ENCODE data around the gene STK38. TPM values are rescaled to one million over a fixed set of nuclear protein-coding genes. Genes with fewer than 3 reads are reported as not detected.

Gene STK38
- total RNA-seq, 1 donor from 2014 or later, result 55.1 TPM

DNA sequence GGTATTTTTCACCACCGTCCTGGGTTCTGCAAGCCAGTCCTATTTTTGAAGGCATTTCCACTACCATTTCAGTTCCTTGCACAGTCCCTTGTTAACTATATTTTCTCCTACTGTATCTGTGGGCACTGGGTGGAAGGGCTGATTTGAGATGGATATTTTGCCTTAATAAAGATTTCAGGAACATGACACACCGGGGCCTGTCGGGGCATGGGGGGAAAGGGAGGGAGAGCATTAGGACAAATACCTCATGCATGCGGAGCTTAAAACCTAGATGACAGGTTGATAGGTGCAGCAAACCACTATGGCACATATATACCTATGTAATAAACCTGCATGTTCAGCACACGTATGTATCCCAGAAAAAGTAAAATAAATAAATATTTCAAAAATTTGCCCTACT, 22.4 kb downstream of the STK38 start:
- Mint-ChIP-seq H3K9me3 (ENCODE audit: unreplicated experiment) (peaks cover 2% of the 10 kb centered on the region), H3K27me3 (ENCODE audit: unreplicated experiment) (peaks cover 2% of the 10 kb centered on the region), H3K27ac (ENCODE audit: unreplicated experiment) (no peak overlapping the region), H3K36me3 (ENCODE audit: unreplicated experiment) (no peaks in the 10 kb centered on the region), H3K4me3 (ENCODE audit: unreplicated experiment) (no peak overlapping the region), H3K4me1 (ENCODE audit: low read depth, unreplicated experiment) (peaks cover 12% of the 10 kb centered on the region)
- DNase-seq, result no peak
- TF ChIP-seq, protein P1, sequence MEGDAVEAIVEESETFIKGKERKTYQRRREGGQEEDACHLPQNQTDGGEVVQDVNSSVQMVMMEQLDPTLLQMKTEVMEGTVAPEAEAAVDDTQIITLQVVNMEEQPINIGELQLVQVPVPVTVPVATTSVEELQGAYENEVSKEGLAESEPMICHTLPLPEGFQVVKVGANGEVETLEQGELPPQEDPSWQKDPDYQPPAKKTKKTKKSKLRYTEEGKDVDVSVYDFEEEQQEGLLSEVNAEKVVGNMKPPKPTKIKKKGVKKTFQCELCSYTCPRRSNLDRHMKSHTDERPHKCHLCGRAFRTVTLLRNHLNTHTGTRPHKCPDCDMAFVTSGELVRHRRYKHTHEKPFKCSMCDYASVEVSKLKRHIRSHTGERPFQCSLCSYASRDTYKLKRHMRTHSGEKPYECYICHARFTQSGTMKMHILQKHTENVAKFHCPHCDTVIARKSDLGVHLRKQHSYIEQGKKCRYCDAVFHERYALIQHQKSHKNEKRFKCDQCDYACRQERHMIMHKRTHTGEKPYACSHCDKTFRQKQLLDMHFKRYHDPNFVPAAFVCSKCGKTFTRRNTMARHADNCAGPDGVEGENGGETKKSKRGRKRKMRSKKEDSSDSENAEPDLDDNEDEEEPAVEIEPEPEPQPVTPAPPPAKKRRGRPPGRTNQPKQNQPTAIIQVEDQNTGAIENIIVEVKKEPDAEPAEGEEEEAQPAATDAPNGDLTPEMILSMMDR (IDR thresholded peaks at IDR 0.05; ENCODE audit: partially characterized antibody, unreplicated experiment), result no peak

DNA sequence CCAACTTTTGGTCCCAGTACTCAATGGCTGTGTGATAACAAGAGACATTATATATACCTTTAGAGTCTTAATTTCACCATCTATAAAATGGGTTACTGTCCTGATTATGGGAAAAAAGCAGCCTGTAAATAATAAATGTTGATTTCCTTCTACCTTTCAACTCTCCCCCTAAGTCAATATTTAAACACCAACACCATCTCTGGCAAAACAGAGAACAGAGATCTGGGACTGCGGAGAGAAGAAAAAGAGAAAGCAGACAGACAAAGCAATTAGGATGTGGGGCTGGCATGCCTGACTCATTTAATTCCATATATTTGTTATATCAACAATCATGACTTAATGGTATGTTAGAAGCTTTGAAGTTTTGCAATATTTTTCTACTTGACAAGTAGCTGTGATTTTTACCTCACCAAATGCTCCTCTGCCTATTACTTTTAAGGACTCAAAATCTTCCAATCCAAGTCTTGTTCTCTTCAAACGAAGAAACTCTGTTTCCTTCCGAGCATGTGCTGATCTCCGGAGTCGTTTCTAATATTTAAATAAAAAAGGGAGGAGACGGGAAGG, 23.3 kb downstream of the STK38 start:
- DNase-seq, result no peak
- Mint-ChIP-seq H3K36me3 (ENCODE audit: unreplicated experiment) (no peaks in the 10 kb centered on the region), H3K9me3 (ENCODE audit: unreplicated experiment) (no peaks in the 10 kb centered on the region), H3K27me3 (ENCODE audit: unreplicated experiment) (peaks cover 2% of the 10 kb centered on the region), H3K27ac (ENCODE audit: unreplicated experiment) (no peak overlapping the region), H3K4me3 (ENCODE audit: unreplicated experiment) (no peak overlapping the region), H3K4me1 (ENCODE audit: low read depth, unreplicated experiment) (peaks cover 12% of the 10 kb centered on the region)
- TF ChIP-seq, protein P1 (IDR thresholded peaks at IDR 0.05; ENCODE audit: partially characterized antibody, unreplicated experiment), result no peak

DNA sequence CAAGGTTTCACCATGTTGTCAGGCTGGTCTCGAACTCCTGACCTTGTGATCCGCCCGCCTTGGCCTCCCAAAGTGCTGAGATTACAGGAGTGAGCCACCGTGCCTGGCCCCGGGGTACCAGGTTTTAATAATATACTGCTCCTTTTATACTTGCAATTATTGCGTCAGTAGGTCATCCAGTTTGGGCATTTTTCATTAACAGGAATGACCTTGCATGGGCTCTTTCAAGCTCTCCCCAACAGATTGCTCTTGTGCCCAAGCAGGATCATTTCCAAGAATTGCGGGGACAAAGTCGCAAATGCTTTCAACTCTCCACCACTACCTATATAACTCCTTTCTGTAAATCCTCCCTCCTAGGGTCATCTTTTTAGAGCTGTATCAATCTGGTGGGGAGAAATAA, 23.8 kb downstream of the STK38 start:
- Mint-ChIP-seq H3K36me3 (ENCODE audit: unreplicated experiment) (no peaks in the 10 kb centered on the region), H3K4me1 (ENCODE audit: low read depth, unreplicated experiment) (peaks cover 13% of the 10 kb centered on the region), H3K27me3 (ENCODE audit: unreplicated experiment) (peaks cover 2% of the 10 kb centered on the region), H3K9me3 (ENCODE audit: unreplicated experiment) (peaks cover 1% of the 10 kb centered on the region), H3K27ac (ENCODE audit: unreplicated experiment) (no peak overlapping the region), H3K4me3 (ENCODE audit: unreplicated experiment) (no peak overlapping the region)
- TF ChIP-seq, protein P1 (IDR thresholded peaks at IDR 0.05; ENCODE audit: partially characterized antibody, unreplicated experiment), result no peak
- DNase-seq, result no peak

DNA sequence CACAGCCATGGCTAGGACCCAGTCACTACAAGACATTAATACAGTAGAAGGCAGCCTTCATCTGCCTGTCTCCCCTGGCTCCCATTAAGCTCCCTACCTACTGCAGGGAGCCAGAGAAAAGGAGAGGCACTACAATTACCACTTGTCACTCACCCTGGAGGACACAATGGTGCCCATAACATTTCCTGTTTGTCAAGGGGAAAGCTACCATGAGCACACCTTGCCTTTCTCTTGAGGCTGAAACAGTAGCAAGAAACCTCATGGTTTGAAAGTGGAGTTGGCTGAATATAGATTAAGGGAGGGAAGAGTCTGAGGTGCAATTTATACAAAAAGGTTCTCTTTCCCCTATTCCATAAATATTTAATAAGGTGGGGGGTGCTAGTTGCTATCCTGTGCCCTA, 27.9 kb downstream of the STK38 start:
- Mint-ChIP-seq H3K27ac (ENCODE audit: unreplicated experiment) (no peak overlapping the region), H3K27me3 (ENCODE audit: unreplicated experiment) (no peaks in the 10 kb centered on the region), H3K4me1 (ENCODE audit: low read depth, unreplicated experiment) (peaks cover 14% of the 10 kb centered on the region), H3K36me3 (ENCODE audit: unreplicated experiment) (no peaks in the 10 kb centered on the region), H3K9me3 (ENCODE audit: unreplicated experiment) (peaks cover 4% of the 10 kb centered on the region), H3K4me3 (ENCODE audit: unreplicated experiment) (no peak overlapping the region)
- TF ChIP-seq, protein P1 (IDR thresholded peaks at IDR 0.05; ENCODE audit: partially characterized antibody, unreplicated experiment), result no peak
- no peak for DNase-seq

DNA sequence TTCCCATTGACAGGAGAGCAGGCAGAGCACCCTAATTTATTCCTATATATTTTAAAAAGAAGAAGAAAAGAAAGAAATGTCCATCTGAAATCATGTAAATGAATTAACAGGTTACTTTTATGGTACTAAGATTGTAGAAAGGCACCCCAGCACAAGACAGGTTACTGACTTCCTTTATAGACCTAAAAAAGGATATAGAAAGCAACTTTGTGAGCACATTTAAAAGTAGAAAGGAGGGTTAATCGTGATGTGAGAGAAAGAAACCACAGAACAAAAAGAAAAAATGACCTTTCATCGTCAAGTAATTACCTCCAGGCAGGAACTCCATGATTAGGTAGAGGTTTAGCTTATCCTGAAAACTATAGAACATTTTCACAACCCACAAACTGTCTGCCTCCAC, 29.9 kb downstream of the STK38 start:
- Mint-ChIP-seq H3K9me3 (ENCODE audit: unreplicated experiment) (peaks cover 4% of the 10 kb centered on the region), H3K27me3 (ENCODE audit: unreplicated experiment) (no peaks in the 10 kb centered on the region), H3K27ac (ENCODE audit: unreplicated experiment) (peak overlapping the region; percentile 33), H3K4me3 (ENCODE audit: unreplicated experiment) (no peak overlapping the region), H3K4me1 (ENCODE audit: low read depth, unreplicated experiment) (peaks cover 14% of the 10 kb centered on the region), H3K36me3 (ENCODE audit: unreplicated experiment) (no peaks in the 10 kb centered on the region)
- TF ChIP-seq, protein P1 (IDR thresholded peaks at IDR 0.05; ENCODE audit: partially characterized antibody, unreplicated experiment), result no peak
- DNase-seq, result no peak

Data from glutamatergic neuron (in vitro differentiated cells).